LHCN-M2 (cell line): ENCODE measurements around the gene MTCH1. TPM values are rescaled to one million over a fixed set of nuclear protein-coding genes. Genes with fewer than 3 reads are reported as not detected.

Experiments used
- DNase-seq: peaks from one replicate; pipeline ENCODE4 v3.0.0-alpha.2; 2012; ENCODE audit warnings: low read depth
- total RNA-seq: library from RNA; depleted of rRNA; stranded (reverse); fragments of >200 nt; gene quantifications from 2 replicates; pipeline ENCODE4 v1.2.3, GENCODE V29; 2014

The MTCH1 gene
- total RNA-seq, 1 experiment from 2014 or later, result 224 TPM

GRCh38 chr6:37017606-37018197 is 31.7 kb upstream of the MTCH1 start:
- no peak for DNase-seq

GRCh38 chr6:37016995-37017394 is 31.0 kb upstream of the MTCH1 start:
- DNase-seq, result no peak

GRCh38 chr6:37015532-37015931 is 29.5 kb upstream of the MTCH1 start:
- no peak for DNase-seq

GRCh38 chr6:37014667-37015066 is 28.7 kb upstream of the MTCH1 start:
- DNase-seq, result no peak

GRCh38 chr6:37013516-37014491 is 27.8 kb upstream of the MTCH1 start:
- DNase-seq, result no peak

GRCh38 chr6:37011656-37012378 is 25.8 kb upstream of the MTCH1 start:
- peak; percentile 59 for DNase-seq

- DNase-seq, result no peak
Measured at GRCh38 chr6:37010402-37010892, 24.5 kb upstream of the MTCH1 start.

GRCh38 chr6:37008484-37009465 is 22.8 kb upstream of the MTCH1 start:
- DNase-seq, result no peak

GRCh38 chr6:37007340-37008043 is 21.5 kb upstream of the MTCH1 start:
- DNase-seq, result no peak

GRCh38 chr6:37006793-37007339 is 20.9 kb upstream of the MTCH1 start:
- DNase-seq, result no peak

- DNase-seq, result no peak
Measured at GRCh38 chr6:37005827-37006567, 20.0 kb upstream of the MTCH1 start.

GRCh38 chr6:37005061-37005810 is 19.2 kb upstream of the MTCH1 start, which contains the start of gene FGD2:
TSS of gene FGD2 (plus strand) at chr6:37005655. CDS start at chr6:37005818, 163 bp downstream.
- DNase-seq, result no peak

- no peak for DNase-seq
Measured at GRCh38 chr6:37004044-37004980, 18.3 kb upstream of the MTCH1 start.

- DNase-seq, result no peak
Measured at GRCh38 chr6:36999751-37000125, 13.7 kb upstream of the MTCH1 start.

- DNase-seq, result no peak
Measured at GRCh38 chr6:36999061-36999750, 13.2 kb upstream of the MTCH1 start.

GRCh38 chr6:36998723-36999038 is 12.7 kb upstream of the MTCH1 start:
- DNase-seq, result no peak
